SK-N-MC (cell line): Measurements from ENCODE around the gene ISM1.

Experiments
- EZH2 ChIP-seq: fragments of 200-600 bp; sonication (generic); IDR thresholded peaks from one replicate; pipeline ENCODE4 v1.6.1; 2017; ENCODE audit warnings: antibody characterized with exemption
- FOXP2 ChIP-seq: optimal IDR thresholded peaks from 2 replicates; pipeline ENCODE3; 2011; ENCODE audit warnings: mild to moderate bottlenecking, moderate library complexity; ENCODE audit not compliant: insufficient read depth; ENCODE audit errors: extremely low read length, control extremely low read depth
- POLR2AphosphoS5 ChIP-seq: IDR thresholded peaks from 2 replicates; pipeline ENCODE4 v1.6.1; 2012; ENCODE audit warnings: mild to moderate bottlenecking, low read depth, low read length, borderline replicate concordance

DNA sequence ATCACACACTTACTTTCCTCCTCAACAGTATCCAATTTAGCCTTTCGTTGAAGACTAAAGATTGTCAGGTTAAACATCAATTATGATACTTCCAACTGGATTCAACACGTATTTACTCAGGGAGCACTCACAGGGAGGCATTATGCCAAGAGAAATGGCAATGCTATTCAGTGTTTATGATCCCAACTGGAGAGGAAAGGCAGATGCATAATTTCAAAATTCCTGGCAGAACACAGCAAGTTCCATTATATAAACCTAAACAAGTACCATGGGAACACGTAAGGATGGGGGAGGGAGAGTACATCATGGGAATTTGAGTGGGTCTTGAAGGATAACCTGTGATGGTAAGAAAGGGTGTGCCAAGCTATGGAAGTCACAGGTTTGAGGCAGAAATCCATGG, 112.7 kb downstream of the ISM1 start:
- no peak for TF ChIP-seq POLR2AphosphoS5
- TF ChIP-seq EZH2: no peak
- no peak for TF ChIP-seq FOXP2
